GM13977 (cell line): ENCODE data around the gene SIVA1.

Source experiments
- DNase-seq: peaks from one replicate; pipeline ENCODE4 v3.0.0; 2012; ENCODE audit warnings: low spot score
- in situ Hi-C: fragments of 300-500 bp; cut with MboI; formaldehyde crosslinking; loops from one replicate; pipeline ENCODE4 v1.12.0; 2022; ENCODE audit warnings: low sequenced_read_pairs, low pct_unique_long_range_greater_than_20kb, mixed read lengths, inconsistent platforms; ENCODE audit not compliant: unreplicated experiment
- TF ChIP-seq, protein P1 (sequence below): IDR thresholded peaks from 2 replicates; pipeline ENCODE4 v1.5.1; 2012; ENCODE audit warnings: mild to moderate bottlenecking, control low read depth; ENCODE audit not compliant: insufficient read depth; ENCODE audit errors: extremely low read depth, missing control alignments

SIVA1 gene

DNA sequence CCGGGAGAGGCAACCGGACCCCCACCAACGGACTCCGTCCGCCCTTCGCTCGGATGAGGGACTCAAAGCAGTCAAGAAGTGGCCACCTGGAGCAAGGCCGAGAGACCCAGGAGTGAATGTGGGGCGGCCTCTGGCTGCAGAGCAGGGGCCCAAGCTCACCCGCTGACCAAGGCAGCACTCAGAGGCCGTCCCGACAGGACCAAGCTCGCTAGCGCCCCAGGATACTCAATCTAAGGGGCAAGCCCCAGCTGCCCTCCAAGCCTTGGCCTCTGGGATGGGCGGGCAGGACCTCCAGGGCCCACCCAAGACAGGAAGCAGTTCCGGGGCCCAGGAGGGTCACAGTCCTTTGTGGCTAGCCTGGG lies 41.7 kb downstream of the SIVA1 start:
- TF ChIP-seq, protein P1, sequence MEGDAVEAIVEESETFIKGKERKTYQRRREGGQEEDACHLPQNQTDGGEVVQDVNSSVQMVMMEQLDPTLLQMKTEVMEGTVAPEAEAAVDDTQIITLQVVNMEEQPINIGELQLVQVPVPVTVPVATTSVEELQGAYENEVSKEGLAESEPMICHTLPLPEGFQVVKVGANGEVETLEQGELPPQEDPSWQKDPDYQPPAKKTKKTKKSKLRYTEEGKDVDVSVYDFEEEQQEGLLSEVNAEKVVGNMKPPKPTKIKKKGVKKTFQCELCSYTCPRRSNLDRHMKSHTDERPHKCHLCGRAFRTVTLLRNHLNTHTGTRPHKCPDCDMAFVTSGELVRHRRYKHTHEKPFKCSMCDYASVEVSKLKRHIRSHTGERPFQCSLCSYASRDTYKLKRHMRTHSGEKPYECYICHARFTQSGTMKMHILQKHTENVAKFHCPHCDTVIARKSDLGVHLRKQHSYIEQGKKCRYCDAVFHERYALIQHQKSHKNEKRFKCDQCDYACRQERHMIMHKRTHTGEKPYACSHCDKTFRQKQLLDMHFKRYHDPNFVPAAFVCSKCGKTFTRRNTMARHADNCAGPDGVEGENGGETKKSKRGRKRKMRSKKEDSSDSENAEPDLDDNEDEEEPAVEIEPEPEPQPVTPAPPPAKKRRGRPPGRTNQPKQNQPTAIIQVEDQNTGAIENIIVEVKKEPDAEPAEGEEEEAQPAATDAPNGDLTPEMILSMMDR: no peak
- in situ Hi-C loops: no loop called here

DNA sequence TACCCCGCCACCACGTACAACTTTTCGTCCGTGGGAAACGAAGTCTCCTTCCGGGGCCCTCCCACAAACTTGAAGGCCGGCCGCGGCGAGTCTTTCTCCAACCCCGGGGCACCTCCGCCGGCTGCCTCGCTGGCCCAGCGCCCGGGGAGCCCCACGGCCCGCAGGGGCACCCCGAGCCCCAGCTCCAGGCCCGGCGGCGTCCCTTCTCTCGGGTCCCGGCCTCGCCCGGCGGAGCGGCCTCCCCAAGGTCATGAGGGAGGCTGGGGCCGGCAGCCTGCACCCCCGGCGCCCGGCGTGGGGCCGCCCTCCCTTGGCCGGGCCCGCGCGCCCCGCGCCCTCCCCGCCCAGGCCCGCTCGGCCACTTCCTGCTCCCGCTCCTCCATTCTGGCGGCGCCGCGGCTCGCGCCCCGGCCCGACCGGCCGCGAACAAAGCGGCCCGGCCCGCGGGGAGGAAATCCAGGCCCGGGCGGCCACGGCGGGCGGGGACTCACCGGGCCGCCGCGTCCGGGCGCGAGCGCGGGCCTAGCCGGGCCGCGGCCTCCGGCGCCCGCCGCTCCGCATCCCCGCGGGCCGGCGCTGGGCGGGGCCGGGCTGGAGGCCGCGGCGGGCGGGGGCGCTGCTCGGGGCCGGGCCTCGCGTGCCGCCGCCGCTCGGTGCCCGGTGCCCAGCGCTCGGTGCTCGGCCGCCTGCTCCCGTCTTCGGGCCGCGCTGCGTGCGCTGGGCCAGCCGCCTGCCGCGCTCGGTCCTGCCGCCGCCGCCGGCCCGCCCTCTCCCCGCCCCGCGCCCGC lies 42.2 kb downstream of the SIVA1 start, which contains the start of gene AKT1:
Gene AKT1, minus strand, starts transcription at position 756 of the 788 bp plus-strand sequence. CDS start 3,105 bp downstream, outside the sequence.
- TF ChIP-seq, protein P1: no peak
- in situ Hi-C loops: no loop called here
- DNase-seq: peak; percentile 82

More for the DNA sequence above, 41.7 kb downstream of the SIVA1 start:
- peak; percentile 73 for DNase-seq

DNA sequence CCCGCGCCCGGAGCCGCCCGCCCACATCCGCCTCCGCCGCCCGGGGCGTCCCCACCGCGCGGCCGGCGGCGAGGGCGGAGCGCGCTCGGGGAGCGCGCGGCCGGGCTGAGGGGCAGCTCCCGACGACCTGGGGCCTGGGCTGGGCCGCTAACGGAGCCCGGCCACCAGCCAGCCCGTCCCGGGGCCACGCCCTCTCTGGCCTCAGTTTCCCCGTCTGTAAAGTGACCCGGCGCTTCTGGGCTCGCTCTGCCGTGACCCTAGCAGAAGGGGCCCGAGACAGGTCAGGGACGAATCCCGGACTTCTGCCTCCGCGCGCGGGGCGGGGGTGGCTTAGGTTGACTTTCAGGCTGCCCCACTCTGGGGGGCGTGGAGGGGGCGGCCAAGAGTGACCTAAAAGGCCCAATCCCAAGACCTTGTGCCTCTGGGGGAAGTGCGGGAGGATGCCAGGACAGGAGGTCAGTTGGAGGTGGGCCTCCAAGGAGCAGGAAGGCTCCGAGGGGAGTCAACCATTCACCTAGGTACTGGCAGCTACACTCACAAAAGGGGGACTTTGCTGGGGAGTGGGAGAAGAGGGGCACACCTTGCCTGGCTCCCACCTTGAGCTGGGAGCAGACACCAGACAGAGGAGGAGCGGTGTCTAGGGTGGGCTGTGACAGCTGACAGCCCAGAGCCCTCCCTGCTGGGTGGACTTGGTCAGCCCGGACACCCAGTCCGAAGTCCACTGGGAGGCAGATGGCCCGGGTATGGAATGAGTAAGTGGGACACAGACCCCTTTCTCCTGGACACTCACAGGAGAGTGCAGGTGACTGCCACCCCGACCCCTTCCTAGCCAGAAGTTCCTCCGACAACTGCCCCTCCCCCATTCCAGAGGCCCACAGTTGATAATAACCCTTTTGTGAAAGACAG lies 43.1 kb downstream of the SIVA1 start:
- in situ Hi-C loops: no loop called here
- TF ChIP-seq, protein P1: no peak
- DNase-seq: peak; percentile 96

DNA sequence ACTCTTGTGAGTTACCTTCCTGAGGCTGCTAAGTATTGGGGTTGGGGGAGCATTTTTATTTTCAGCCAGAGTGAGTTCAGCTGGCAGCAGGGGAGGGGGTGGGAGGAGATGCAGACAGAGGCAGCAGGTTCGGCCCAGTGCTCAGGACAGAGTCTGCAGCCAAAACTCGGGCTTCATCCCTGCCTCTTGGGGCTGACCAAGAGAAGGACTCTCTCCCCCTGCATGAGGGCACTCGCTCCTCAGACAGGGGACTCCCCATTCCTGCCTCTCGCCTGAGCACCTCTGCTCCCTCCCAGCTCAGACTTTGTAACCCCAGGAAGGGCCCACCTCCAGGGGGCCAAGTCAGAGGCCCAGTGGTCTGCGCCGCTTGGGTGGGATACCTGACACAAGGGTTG lies 43.7 kb downstream of the SIVA1 start:
- no peak for DNase-seq
- TF ChIP-seq, protein P1: no peak
- in situ Hi-C loops: no loop called here

DNA sequence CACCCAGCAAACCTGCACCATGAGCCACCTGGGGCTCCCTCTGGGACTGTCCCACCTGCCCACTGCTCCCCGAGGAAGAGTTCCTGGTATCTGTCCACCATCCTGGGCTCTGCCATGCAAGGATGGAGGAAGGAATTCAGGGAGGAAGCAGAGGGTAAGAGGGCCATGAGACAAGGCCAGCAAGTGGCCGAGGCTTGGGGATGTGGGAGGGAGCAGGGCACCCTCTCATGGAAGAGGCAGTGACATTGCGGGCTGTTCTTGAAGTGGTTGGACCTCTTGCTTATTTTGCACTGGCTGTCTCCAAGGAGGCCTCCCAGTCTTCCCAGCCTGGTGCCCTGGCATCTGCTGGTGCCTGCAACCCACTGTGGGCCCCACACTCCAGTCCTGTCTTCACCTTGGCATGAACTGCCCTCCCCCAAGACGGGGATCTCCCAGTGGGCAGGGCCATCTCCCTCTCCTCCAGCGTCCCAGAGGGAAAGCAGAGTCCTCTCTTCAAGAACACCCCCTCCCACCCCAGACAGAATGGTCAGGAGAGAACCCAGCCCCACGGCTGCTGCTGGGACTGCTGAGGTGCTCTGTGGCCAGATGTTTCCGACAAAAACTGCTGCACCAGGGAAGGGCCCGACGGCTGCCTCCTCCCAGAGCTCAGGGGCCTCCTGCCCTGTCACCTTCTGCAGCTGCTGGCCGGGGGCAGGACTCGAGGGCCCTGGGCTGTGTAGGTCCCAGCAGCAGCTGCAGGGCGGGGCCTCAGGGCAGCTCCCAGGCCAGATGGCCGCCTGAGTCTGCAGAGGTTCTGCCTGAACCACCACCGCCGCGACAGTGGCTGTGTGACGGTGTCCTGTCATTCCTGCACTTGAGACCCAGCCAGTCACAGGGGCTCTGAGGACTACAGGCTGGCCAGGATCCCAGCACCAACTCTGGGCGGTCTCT lies 44.4 kb downstream of the SIVA1 start:
- DNase-seq: no peak
- TF ChIP-seq, protein P1: no peak
- in situ Hi-C loops: no loop called here
